ENCODE data around the gene TTC7B.

Gene TTC7B

DNA sequence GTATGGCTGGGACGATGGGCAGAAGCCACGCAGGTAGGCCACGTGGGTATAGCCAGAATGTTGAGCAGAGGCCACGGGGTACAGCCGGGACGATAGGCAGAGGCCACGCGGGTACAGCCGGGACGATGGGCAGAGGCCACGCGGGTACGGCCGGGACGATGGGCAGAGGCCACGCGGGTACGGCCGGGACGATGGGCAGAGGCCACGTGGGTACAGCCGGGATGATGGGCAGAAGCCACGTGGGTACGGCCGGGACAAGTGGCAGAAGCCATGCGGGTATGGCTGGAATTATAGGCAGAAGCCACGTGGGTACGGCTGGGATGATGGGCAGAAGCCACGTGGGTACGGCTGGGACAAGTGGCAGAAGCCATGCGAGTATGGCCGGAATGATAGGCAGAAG lies 195.0 kb downstream of the TTC7B start:
- TF ChIP-seq, protein P1, sequence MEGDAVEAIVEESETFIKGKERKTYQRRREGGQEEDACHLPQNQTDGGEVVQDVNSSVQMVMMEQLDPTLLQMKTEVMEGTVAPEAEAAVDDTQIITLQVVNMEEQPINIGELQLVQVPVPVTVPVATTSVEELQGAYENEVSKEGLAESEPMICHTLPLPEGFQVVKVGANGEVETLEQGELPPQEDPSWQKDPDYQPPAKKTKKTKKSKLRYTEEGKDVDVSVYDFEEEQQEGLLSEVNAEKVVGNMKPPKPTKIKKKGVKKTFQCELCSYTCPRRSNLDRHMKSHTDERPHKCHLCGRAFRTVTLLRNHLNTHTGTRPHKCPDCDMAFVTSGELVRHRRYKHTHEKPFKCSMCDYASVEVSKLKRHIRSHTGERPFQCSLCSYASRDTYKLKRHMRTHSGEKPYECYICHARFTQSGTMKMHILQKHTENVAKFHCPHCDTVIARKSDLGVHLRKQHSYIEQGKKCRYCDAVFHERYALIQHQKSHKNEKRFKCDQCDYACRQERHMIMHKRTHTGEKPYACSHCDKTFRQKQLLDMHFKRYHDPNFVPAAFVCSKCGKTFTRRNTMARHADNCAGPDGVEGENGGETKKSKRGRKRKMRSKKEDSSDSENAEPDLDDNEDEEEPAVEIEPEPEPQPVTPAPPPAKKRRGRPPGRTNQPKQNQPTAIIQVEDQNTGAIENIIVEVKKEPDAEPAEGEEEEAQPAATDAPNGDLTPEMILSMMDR (IDR thresholded peaks at IDR 0.05; ENCODE audit: low read depth, low read length), result no peak
- DNase-seq (ENCODE audit: low read depth in 2 of 2), result no peak
- H3K4me3 ChIP-seq (replicated peaks in 1 of 2; ENCODE audit: low read depth in 2 of 2, low read length in 2 of 2), result no peak overlapping the region

DNA sequence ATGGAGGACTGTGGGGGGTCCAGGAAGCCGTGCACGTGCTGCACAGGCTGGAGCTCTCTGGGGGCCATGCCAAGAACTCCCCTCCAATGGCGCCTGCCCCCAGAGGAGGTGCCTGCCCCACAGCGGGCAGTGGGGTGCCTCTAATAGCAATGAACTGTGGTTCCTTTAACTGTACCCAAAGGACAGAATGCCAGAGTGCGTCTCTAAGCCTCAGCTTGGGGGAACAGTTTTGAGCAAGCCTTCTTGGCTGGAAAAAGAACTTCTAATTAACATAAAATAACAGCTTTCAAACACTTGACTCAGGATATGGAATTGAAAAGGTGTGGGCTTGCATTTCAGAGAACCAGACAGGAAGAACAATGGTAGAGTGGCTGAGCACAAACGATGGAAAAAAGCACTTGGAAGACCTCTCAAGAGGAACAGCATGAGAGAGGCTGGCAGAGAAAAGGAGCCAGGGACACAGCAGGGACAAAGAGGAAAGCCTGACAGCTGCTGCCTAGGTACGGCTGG lies 195.6 kb downstream of the TTC7B start:
- TF ChIP-seq, protein P1 (IDR thresholded peaks at IDR 0.05; ENCODE audit: low read depth, low read length), result no peak
- DNase-seq (ENCODE audit: low read depth in 2 of 2), result no peak
- no peak overlapping the region for H3K4me3 ChIP-seq (replicated peaks in 1 of 2; ENCODE audit: low read depth in 2 of 2, low read length in 2 of 2)

DNA sequence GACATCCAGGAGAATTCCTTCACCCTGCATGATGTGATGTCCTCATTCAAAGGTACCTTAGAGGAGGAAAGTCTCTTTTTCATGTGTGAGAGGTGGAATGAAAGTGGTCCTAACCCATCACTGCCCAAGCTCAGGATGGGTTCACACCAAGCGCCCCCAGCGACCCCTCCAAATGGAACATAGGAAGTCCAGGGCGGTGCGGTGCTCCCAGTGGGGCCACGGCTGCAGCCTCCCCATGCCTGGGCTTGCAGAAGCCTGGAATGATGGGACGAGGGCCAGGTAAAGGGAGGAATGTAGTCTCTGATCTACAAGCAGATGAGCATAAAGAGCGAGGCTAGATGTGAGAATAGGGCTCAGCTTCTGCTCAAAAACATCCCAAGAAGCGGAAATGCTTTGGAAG lies 196.3 kb downstream of the TTC7B start:
- H3K4me3 ChIP-seq (replicated peaks in 1 of 2; ENCODE audit: low read depth in 2 of 2, low read length in 2 of 2), result no peak overlapping the region
- TF ChIP-seq, protein P1 (IDR thresholded peaks at IDR 0.05; ENCODE audit: low read depth, low read length), result no peak
- DNase-seq (ENCODE audit: low read depth in 2 of 2), result no peak

DNA sequence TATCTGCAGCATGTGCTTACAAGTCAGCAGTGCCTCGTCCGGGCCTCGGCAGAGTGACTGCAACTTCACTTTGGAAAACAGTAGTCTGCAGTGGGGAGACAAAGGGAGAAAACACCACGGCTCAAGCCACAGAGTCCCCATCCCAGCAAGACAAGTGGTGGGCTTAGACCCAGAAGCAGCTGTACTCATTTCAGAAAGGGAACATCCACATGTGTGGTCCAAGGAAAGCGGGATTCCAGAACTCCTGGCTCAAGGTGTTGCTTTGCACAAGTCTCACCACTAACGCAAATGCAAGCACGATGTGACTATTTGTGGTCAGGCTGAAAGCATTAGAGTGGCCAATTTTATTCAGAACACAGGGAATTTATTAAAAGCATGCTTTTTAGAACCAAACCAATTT lies 198.3 kb downstream of the TTC7B start:
- DNase-seq (ENCODE audit: low read depth in 2 of 2), result no peak
- TF ChIP-seq, protein P1 (IDR thresholded peaks at IDR 0.05; ENCODE audit: low read depth, low read length), result no peak
- no peak overlapping the region for H3K4me3 ChIP-seq (replicated peaks in 1 of 2; ENCODE audit: low read depth in 2 of 2, low read length in 2 of 2)

DNA sequence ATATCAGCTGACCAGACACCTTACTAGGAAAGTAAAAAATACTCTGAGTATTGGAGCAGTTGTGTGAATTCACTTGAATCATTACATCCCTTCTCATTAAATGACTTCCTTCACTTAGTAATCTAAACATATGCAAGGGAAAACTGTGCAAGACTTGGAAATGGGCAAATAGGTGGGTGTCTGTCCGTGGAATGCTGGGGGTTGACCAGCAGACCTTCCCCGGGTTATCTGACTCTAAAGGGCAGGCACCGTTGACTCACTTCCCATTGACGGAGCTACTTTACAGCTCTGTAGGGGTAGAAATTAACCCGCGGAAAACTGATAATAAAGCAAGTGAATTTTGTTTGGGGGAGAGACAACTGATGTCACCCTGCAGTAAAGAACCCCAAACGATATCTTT lies 199.3 kb downstream of the TTC7B start:
- H3K4me3 ChIP-seq (replicated peaks in 1 of 2; ENCODE audit: low read depth in 2 of 2, low read length in 2 of 2), result no peak overlapping the region
- TF ChIP-seq, protein P1 (IDR thresholded peaks at IDR 0.05; ENCODE audit: low read depth, low read length), result no peak
- DNase-seq (ENCODE audit: low read depth in 2 of 2), result peak in 1 of 2 donors; percentile 18

DNA sequence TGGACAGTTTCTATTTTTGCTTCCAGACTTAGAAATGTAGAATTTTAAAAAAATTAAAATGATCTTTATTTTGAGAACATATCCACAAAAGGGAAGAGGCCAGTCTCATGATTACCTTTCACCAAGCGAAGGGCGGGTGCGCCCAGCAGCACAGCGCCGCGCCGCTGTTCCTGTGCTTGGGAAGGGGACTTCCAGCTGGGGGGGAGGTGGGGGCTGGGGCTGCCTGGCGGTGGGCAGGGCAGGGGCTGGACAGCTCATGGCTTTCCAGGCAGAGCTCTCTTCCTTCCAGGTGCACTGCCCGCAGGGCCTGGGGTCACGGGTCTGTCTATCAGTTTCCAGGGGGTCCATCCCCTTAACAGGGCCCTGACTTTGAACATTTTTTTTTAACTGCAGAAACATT lies 199.9 kb downstream of the TTC7B start:
- TF ChIP-seq, protein P1 (IDR thresholded peaks at IDR 0.05; ENCODE audit: low read depth, low read length), result no peak
- no peak overlapping the region for H3K4me3 ChIP-seq (replicated peaks in 1 of 2; ENCODE audit: low read depth in 2 of 2, low read length in 2 of 2)
- no peak for DNase-seq (ENCODE audit: low read depth in 2 of 2)

DNA sequence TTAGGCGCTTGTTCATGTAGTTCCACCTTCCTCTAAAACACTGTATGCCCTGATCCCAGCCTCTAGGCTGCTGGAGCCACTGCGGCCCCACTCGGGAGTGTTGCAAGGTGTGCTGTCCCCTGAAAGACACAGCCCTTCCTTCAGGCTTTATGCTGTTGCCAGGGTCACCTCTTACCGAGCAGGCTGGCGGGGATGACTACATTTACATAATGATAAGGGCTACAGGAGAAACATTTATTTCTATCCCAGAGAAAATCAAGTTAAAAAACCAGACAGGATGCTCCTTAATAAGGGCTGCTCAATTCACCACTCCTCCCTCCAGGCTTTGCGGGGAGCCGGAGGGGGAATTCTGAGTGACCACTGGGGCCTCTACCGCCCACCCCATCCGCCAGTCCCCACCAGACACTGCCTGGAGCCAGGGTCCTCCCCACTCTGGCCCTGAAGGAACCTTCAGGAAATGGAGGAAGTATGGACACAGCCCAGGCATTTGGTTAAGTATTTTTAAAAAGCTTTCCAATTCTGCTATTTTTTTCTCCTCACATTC lies 200.6 kb downstream of the TTC7B start:
- TF ChIP-seq, protein P1 (IDR thresholded peaks at IDR 0.05; ENCODE audit: low read depth, low read length), result no peak
- H3K4me3 ChIP-seq (replicated peaks in 1 of 2; ENCODE audit: low read depth in 2 of 2, low read length in 2 of 2), result no peak overlapping the region
- no peak for DNase-seq (ENCODE audit: low read depth in 2 of 2)
